HUES6 (cell line): ENCODE results near the gene MYD88.

Experiments used
- H3K27ac ChIP-seq: 2 replicates; pipeline ENCODE4 v1.7.0; 2013; ENCODE audit warnings: low read depth, mild to moderate bottlenecking, low read length, inconsistent platforms
- H3K27me3 ChIP-seq: 2 replicates; pipeline ENCODE4 v1.6.1; 2013; ENCODE audit warnings: low read length; ENCODE audit not compliant: control insufficient read depth, insufficient read depth
- H3K36me3 ChIP-seq: 2 replicates; pipeline ENCODE4 v1.6.1; 2013; ENCODE audit warnings: low read length; ENCODE audit not compliant: control insufficient read depth, insufficient read depth
- H3K4me1 ChIP-seq: 2 replicates; pipeline ENCODE4 v1.6.1; 2013; ENCODE audit warnings: low read length; ENCODE audit not compliant: control insufficient read depth, insufficient read depth
- H3K4me3 ChIP-seq: 2 replicates; pipeline ENCODE4 v1.5.1; 2013; ENCODE audit warnings: low read depth, low read length
- H3K9ac ChIP-seq: one replicate; pipeline ENCODE4 v1.6.1; 2013; ENCODE audit warnings: mild to moderate bottlenecking, low read length
- H3K9me3 ChIP-seq: 2 replicates; pipeline ENCODE4 v1.6.1; 2013; ENCODE audit warnings: low read depth, low read length; ENCODE audit not compliant: control insufficient read depth, insufficient read depth

MYD88 gene

GRCh38 chr3:38120693-38121450 is 17.6 kb upstream of the MYD88 start:
- H3K9ac ChIP-seq: no peak overlapping the region
- no peaks in the 10 kb centered on the region; the same call in 1 of the 2 replicates for H3K9me3 ChIP-seq
- no peak overlapping the region for H3K27ac ChIP-seq
- H3K27me3 ChIP-seq: no peaks in the 10 kb centered on the region
- no peaks in the 10 kb centered on the region for H3K4me1 ChIP-seq
- H3K36me3 ChIP-seq: peaks cover 54% of the 10 kb centered on the region
- no peak overlapping the region for H3K4me3 ChIP-seq

- no peak overlapping the region for H3K4me3 ChIP-seq
- no peaks in the 10 kb centered on the region for H3K9me3 ChIP-seq
- peaks cover 60% of the 10 kb centered on the region for H3K36me3 ChIP-seq
- H3K4me1 ChIP-seq: no peaks in the 10 kb centered on the region
- no peaks in the 10 kb centered on the region for H3K27me3 ChIP-seq
- no peak overlapping the region for H3K9ac ChIP-seq
- H3K27ac ChIP-seq: no peak overlapping the region
Measured at GRCh38 chr3:38121451-38121831, 17.0 kb upstream of the MYD88 start.

GRCh38 chr3:38121832-38122461 is 16.5 kb upstream of the MYD88 start:
- Histone ChIP-seq H3K9ac (no peak overlapping the region), H3K4me1 (no peaks in the 10 kb centered on the region), H3K27me3 (no peaks in the 10 kb centered on the region), H3K9me3 (no peaks in the 10 kb centered on the region), H3K27ac (no peak overlapping the region), H3K4me3 (no peak overlapping the region), H3K36me3 (peaks cover 65% of the 10 kb centered on the region)

GRCh38 chr3:38122712-38123290 is 15.7 kb upstream of the MYD88 start:
- H3K9me3 ChIP-seq: no peaks in the 10 kb centered on the region
- peaks cover 73% of the 10 kb centered on the region for H3K36me3 ChIP-seq
- no peaks in the 10 kb centered on the region for H3K4me1 ChIP-seq

GRCh38 chr3:38124324-38125122 is 13.9 kb upstream of the MYD88 start:
- Histone ChIP-seq H3K4me1 (no peaks in the 10 kb centered on the region), H3K27ac (no peak overlapping the region), H3K27me3 (no peaks in the 10 kb centered on the region), H3K9ac (no peak overlapping the region), H3K4me3 (no peak overlapping the region), H3K36me3 (peaks cover 88% of the 10 kb centered on the region), H3K9me3 (no peaks in the 10 kb centered on the region)

More at GRCh38 chr3:38122712-38123290, 15.7 kb upstream of the MYD88 start:
- Histone ChIP-seq H3K27ac (no peak overlapping the region), H3K9ac (no peak overlapping the region), H3K27me3 (no peaks in the 10 kb centered on the region), H3K4me3 (no peak overlapping the region)

- no peaks in the 10 kb centered on the region for H3K4me1 ChIP-seq
- H3K36me3 ChIP-seq: peaks cover 91% of the 10 kb centered on the region
- no peaks in the 10 kb centered on the region for H3K27me3 ChIP-seq
- no peak overlapping the region for H3K9ac ChIP-seq
- H3K9me3 ChIP-seq: no peaks in the 10 kb centered on the region
- no peak overlapping the region for H3K27ac ChIP-seq
- H3K4me3 ChIP-seq: no peak overlapping the region
Measured at GRCh38 chr3:38125305-38126120, 12.9 kb upstream of the MYD88 start.

GRCh38 chr3:38126121-38126892 is 12.2 kb upstream of the MYD88 start:
- H3K36me3 ChIP-seq: peaks cover 94% of the 10 kb centered on the region
- H3K9ac ChIP-seq: no peak overlapping the region
- no peaks in the 10 kb centered on the region for H3K4me1 ChIP-seq

GRCh38 chr3:38127611-38128302 is 10.7 kb upstream of the MYD88 start:
- H3K27ac ChIP-seq: no peak overlapping the region
- H3K27me3 ChIP-seq: no peaks in the 10 kb centered on the region
- no peaks in the 10 kb centered on the region for H3K9me3 ChIP-seq
- no peak overlapping the region for H3K4me3 ChIP-seq
- H3K9ac ChIP-seq: no peak overlapping the region
- peaks cover 91% of the 10 kb centered on the region for H3K36me3 ChIP-seq
- H3K4me1 ChIP-seq: no peaks in the 10 kb centered on the region; the same call in 1 of the 2 replicates

More at GRCh38 chr3:38126121-38126892, 12.2 kb upstream of the MYD88 start:
- Histone ChIP-seq H3K27me3 (no peaks in the 10 kb centered on the region), H3K9me3 (no peaks in the 10 kb centered on the region), H3K4me3 (no peak overlapping the region), H3K27ac (no peak overlapping the region)

- no peaks in the 10 kb centered on the region for H3K9me3 ChIP-seq
- no peak overlapping the region for H3K4me3 ChIP-seq
- H3K27ac ChIP-seq: no peak overlapping the region
- no peak overlapping the region for H3K9ac ChIP-seq
- H3K4me1 ChIP-seq: no peaks in the 10 kb centered on the region; the same call in 1 of the 2 replicates
- peaks cover 91% of the 10 kb centered on the region for H3K36me3 ChIP-seq
- no peaks in the 10 kb centered on the region for H3K27me3 ChIP-seq
Measured at GRCh38 chr3:38128303-38128655, 10.2 kb upstream of the MYD88 start.
